ENCODE results near the gene DDX46.

- TF ChIP-seq CTCF (IDR thresholded peaks at IDR 0.05 in 4 of 5, conservative IDR thresholded peaks at IDR 0.05 in 1 of 5) (no peak), POLR2A (IDR thresholded peaks at IDR 0.05) (no peak)
Observed at GRCh38 chr5:134732819-134733218, 25.8 kb upstream of the DDX46 start.
